A549 (cell line): ENCODE results near the gene IL1RN. TPM values are rescaled to one million over a fixed set of nuclear protein-coding genes. Genes with fewer than 3 reads are reported as not detected.

Experiments
- ATAC-seq, 2 experiments: fragments of 200-7000 bp in 1 of 2; fragments of >200 bp in 1 of 2; cut with Nextera tagmentation in 1 of 2; cut with Tn5 transposase in 1 of 2; 3 replicates each; pipeline versions ENCODE4 v1.8.0 to v1.9.1; 2018 to 2020; ENCODE audit warnings: mild to moderate bottlenecking in 1 of 2, moderate library complexity in 1 of 2
- CTCF ChIA-PET: fragments of 300-600 bp; sonication (Branson Sonifier 250); formaldehyde crosslinking; extraction: SDS; loops from one replicate; lab custom pipeline; 2021; ENCODE audit warnings: antibody characterized with exemption, inconsistent platforms; lab: Yijun Ruan, JAX
- POLR2A ChIA-PET: fragments of 350-600 bp; formaldehyde crosslinking; extraction: SDS; loops from one replicate; lab custom pipeline; 2021; ENCODE audit warnings: antibody characterized with exemption, inconsistent platforms; lab: Yijun Ruan, JAX
- DNase-seq, 2 experiments: peaks; one replicate each; pipeline versions ENCODE4 v3.0.0 to v3.0.0-alpha.2; 2011 to 2016; ENCODE audit warnings: low read depth in 1 of 2, low spot score in 1 of 2
- FAIRE-seq: peaks from 2 replicates; lab custom pipeline; 2011; peaks lifted over from hg19 to GRCh38; lab: Jason Lieb, UNC
- H3K27ac ChIP-seq, 2 experiments: fragments of >200 bp; sonication (Bioruptor Twin); formaldehyde crosslinking; 3 replicates each; pipeline ENCODE4 v1.5.1; 2016 to 2017
- H3K4me1 ChIP-seq: fragments of >200 bp; sonication (Bioruptor Twin); formaldehyde crosslinking; 3 replicates; pipeline ENCODE4 v1.6.1; 2016
- H3K4me2 ChIP-seq: fragments of >200 bp; sonication (Bioruptor Twin); formaldehyde crosslinking; 3 replicates; pipeline ENCODE4 v1.6.1; 2016
- H3K4me3 ChIP-seq: fragments of >200 bp; sonication (Bioruptor Twin); formaldehyde crosslinking; 3 replicates; pipeline ENCODE4 v1.5.1; 2016
- H3K9me3 ChIP-seq: fragments of >200 bp; sonication (Bioruptor Twin); formaldehyde crosslinking; 3 replicates; pipeline ENCODE4 v1.6.1; 2016
- BHLHE40 ChIP-seq: IDR thresholded peaks from 2 replicates; pipeline ENCODE4 v1.6.1; 2012; ENCODE audit warnings: low read depth, low read length, inconsistent platforms
- CBX2 ChIP-seq: fragments of 200-600 bp; sonication (generic); IDR thresholded peaks from 2 replicates; pipeline ENCODE4 v1.6.1; 2016; ENCODE audit warnings: low read depth, mild to moderate bottlenecking, borderline replicate concordance
- CBX8 ChIP-seq: fragments of 200-600 bp; sonication (generic); IDR thresholded peaks from 2 replicates; pipeline ENCODE4 v1.6.1; 2016
- CHD4 ChIP-seq: fragments of 200-600 bp; sonication (generic); IDR thresholded peaks from 2 replicates; pipeline ENCODE4 v1.6.1; 2016; ENCODE audit warnings: antibody characterized with exemption, mild to moderate bottlenecking, borderline replicate concordance
- EHMT2 ChIP-seq: fragments of 200-600 bp; sonication (generic); IDR thresholded peaks from 2 replicates; pipeline ENCODE4 v1.6.1; 2016; ENCODE audit warnings: antibody characterized with exemption, low read depth, mild to moderate bottlenecking, moderate library complexity
- FOSB ChIP-seq: fragments of 250-450 bp; sonication (Bioruptor Pico); IDR thresholded peaks from 2 replicates; pipeline ENCODE4 v1.5.0; 2020; ENCODE audit warnings: mild to moderate bottlenecking, moderate library complexity
- FOSL2 ChIP-seq, 2 experiments: fragments of 450-650 bp in 1 of 2; fragments of >200 bp in 1 of 2; sonication (Bioruptor Twin) in 1 of 2; formaldehyde crosslinking; IDR thresholded peaks; 2 replicates each; pipeline versions ENCODE4 v1.5.0 to v1.6.1; 2016 to 2020; ENCODE audit warnings: mild to moderate bottlenecking in 1 of 2, moderate library complexity in 1 of 2
- HDAC2 ChIP-seq: fragments of 200-600 bp; sonication (generic); IDR thresholded peaks from 2 replicates; pipeline ENCODE4 v1.6.1; 2016
- HES2 ChIP-seq: fragments of >200 bp; sonication (Bioruptor Twin); formaldehyde crosslinking; IDR thresholded peaks from 2 replicates; pipeline ENCODE4 v1.6.1; 2016
- HEYL ChIP-seq: fragments of 250-450 bp; sonication (Bioruptor Pico); IDR thresholded peaks from 2 replicates; pipeline ENCODE4 v1.8.0; 2021; ENCODE audit warnings: mild to moderate bottlenecking, moderate library complexity
- HOXB13 ChIP-seq: fragments of 250-450 bp; sonication (Bioruptor Pico); IDR thresholded peaks from 2 replicates; pipeline ENCODE4 v1.5.0; 2020; ENCODE audit warnings: low read depth, mild to moderate bottlenecking, moderate library complexity
- HOXB5 ChIP-seq: fragments of 250-450 bp; sonication (Bioruptor Pico); IDR thresholded peaks from 2 replicates; pipeline ENCODE4 v1.5.0; 2020; ENCODE audit warnings: mild to moderate bottlenecking, moderate library complexity
- JUN ChIP-seq, 2 experiments: fragments of >200 bp; sonication (Bioruptor Twin); formaldehyde crosslinking; IDR thresholded peaks; 2 replicates in 1 of 2; 3 replicates in 1 of 2; pipeline ENCODE4 v1.6.1; 2016 to 2017
- KDM1A ChIP-seq: fragments of 200-600 bp; sonication (generic); IDR thresholded peaks from 2 replicates; pipeline ENCODE4 v1.6.1; 2016; ENCODE audit warnings: low read depth, mild to moderate bottlenecking
- KDM5A ChIP-seq: fragments of 200-600 bp; sonication (generic); IDR thresholded peaks from 2 replicates; pipeline ENCODE4 v1.6.1; 2016; ENCODE audit warnings: antibody characterized with exemption, mild to moderate bottlenecking
- MYC ChIP-seq: IDR thresholded peaks from 2 replicates; pipeline ENCODE4 v1.6.1; 2012; ENCODE audit warnings: mild to moderate bottlenecking, inconsistent platforms, low read length, improper control_type of control experiment, borderline replicate concordance
- NFE2L2 ChIP-seq: fragments of 150-350 bp; conservative IDR thresholded peaks from 2 replicates; pipeline ENCODE4 v1.6.1; 2014; ENCODE audit warnings: low read length
- NR3C1 ChIP-seq: fragments of >200 bp; sonication (Bioruptor Twin); formaldehyde crosslinking; IDR thresholded peaks from 3 replicates; pipeline ENCODE4 v1.6.1; 2017
- PHF8 ChIP-seq: fragments of 200-600 bp; sonication (generic); IDR thresholded peaks from 2 replicates; pipeline ENCODE4 v1.6.1; 2016; ENCODE audit warnings: low read depth, mild to moderate bottlenecking, antibody characterized with exemption, moderate library complexity, borderline replicate concordance
- POLR2A ChIP-seq: IDR thresholded peaks from 2 replicates; pipeline ENCODE4 v1.6.1; 2012; ENCODE audit warnings: mild to moderate bottlenecking, low read length
- RARB ChIP-seq: fragments of 250-450 bp; sonication (Bioruptor Pico); IDR thresholded peaks from 2 replicates; pipeline ENCODE4 v1.8.0; 2021; ENCODE audit warnings: mild to moderate bottlenecking, moderate library complexity
- SMC3 ChIP-seq: fragments of >200 bp; sonication (Bioruptor Twin); formaldehyde crosslinking; IDR thresholded peaks from 3 replicates; pipeline ENCODE4 v1.6.1; 2018; ENCODE audit warnings: inconsistent platforms
- TFCP2L1 ChIP-seq: fragments of 250-450 bp; sonication (Bioruptor Pico); IDR thresholded peaks from 2 replicates; pipeline ENCODE4 v1.5.0; 2021; ENCODE audit warnings: mild to moderate bottlenecking
- ZFP36 ChIP-seq: fragments of 450-650 bp; IDR thresholded peaks from 2 replicates; pipeline ENCODE4 v1.6.1; 2014; ENCODE audit warnings: borderline replicate concordance; ENCODE audit not compliant: partially characterized antibody
- ZNF302 ChIP-seq: fragments of 250-450 bp; sonication (Bioruptor Pico); IDR thresholded peaks from 2 replicates; pipeline ENCODE4 v1.9.0; 2021; ENCODE audit warnings: inconsistent platforms, mild to moderate bottlenecking, moderate library complexity
- ZSCAN20 ChIP-seq: fragments of 250-450 bp; sonication (Bioruptor Pico); IDR thresholded peaks from 2 replicates; pipeline ENCODE4 v1.8.0; 2022; ENCODE audit warnings: mild to moderate bottlenecking, moderate library complexity
- WGBS: methylation state at CpG from one replicate; pipeline ENCODE4 v1.1.6; 2017; ENCODE audit errors: missing lambda C conversion rate; 5-methylcytosine and 5-hydroxymethylcytosine counted together
- polyA plus RNA-seq, 4 experiments: library from polyadenylated mRNA; depleted of rRNA in 3 of 4; stranded (reverse); fragments of >200 nt; fragmentation: RNase III in 1 of 4; extraction: RNeasy Plus Mini Kit Qiagen cat#74134 plus additional on column Dnase treatment in 1 of 4; gene quantifications; 2 replicates in 3 of 4; 3 replicates in 1 of 4; pipeline ENCODE4 v1.2.3, GENCODE V29; 2011 to 2017
- TF ChIP-seq, protein P1 (sequence below): IDR thresholded peaks from 2 replicates; pipeline ENCODE4 v1.6.1; 2012; ENCODE audit warnings: low read depth, borderline replicate concordance
- TF ChIP-seq, protein P2 (sequence below): fragments of >200 bp; sonication (Bioruptor Twin); formaldehyde crosslinking; IDR thresholded peaks from 3 replicates; pipeline ENCODE4 v1.5.1; 2016

IL1RN gene
- polyA plus RNA-seq, 2 of the 4 experiments (the other 2 are of a cell fraction), result 0.13 TPM; not detected in 1

DNA sequence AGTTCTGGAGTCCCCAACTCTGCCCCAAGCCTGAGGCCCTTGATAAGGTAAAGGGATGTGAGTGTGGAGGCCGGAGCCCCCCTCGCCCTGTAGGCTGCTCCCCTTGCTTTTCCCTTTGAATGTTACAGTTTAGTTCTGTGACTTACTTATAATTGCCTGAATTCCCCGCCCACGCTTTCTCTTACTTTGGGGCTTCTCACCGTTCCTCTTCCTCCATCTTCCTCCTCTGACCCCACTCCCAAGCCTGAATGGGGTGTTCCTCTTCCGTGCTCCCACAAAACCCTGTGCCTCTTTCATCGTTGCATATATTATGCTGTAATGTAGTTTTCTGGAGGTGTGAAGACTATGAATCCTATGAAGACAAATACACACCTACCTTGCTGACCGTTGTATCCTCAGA lies 15.0 kb upstream of the IL1RN start:
- FAIRE-seq, result no peak
- DNase-seq, result no peak
- 53% methylated on average over 8 of the region's 8 CpGs for WGBS
- no peak for ATAC-seq
- no peak overlapping the region for H3K4me3 ChIP-seq
- H3K4me1 ChIP-seq, result no peaks in the 10 kb centered on the region
- no peak overlapping the region for H3K4me2 ChIP-seq
- ChIA-PET CTCF (interaction anchor here (0.9 to 1.7 kb wide), 2 partner anchors 10 to 32 kb away, joined by 3 to 6 read pairs; no protein-coding TSS in a partner anchor), POLR2A (no interaction called here)
- H3K27ac ChIP-seq, result no peak overlapping the region
- no peak for TF ChIP-seq EHMT2
- TF ChIP-seq KDM1A, result no peak
- no peak for TF ChIP-seq KDM5A
- no peak for TF ChIP-seq HES2
- no peak for TF ChIP-seq POLR2A
- TF ChIP-seq CBX2, result no peak
- no peak for TF ChIP-seq FOSB (CRISPR knock-in tag)
- no peak for TF ChIP-seq NR3C1
- H3K9me3 ChIP-seq, result no peaks in the 10 kb centered on the region

DNA sequence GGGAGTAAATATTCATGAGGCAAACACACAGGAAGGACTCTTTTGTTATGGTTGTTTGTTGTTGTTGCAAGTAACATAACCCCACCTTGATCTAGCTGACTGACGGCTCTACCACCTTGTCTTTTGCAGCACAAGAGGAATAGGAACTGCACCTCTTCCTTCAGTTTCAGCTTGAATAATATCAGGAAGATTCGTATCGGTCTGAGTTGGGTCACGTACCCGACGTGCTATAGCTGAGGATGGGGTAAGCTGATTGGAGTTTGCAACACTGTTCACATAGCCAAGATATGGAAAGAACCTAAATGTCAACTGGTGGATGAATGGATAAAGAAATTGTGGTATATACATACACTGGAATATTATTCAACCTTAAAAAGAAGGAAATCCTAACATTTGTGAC lies 14.5 kb upstream of the IL1RN start:
- ChIA-PET POLR2A (no interaction called here), CTCF (interaction anchor here (0.7 to 7.1 kb wide), 4 partner anchors 9 to 277 kb away, joined by 3 to 49 read pairs (median 5); no protein-coding TSS in a partner anchor)
- WGBS, result 69% methylated on average over 6 of the region's 6 CpGs

DNA sequence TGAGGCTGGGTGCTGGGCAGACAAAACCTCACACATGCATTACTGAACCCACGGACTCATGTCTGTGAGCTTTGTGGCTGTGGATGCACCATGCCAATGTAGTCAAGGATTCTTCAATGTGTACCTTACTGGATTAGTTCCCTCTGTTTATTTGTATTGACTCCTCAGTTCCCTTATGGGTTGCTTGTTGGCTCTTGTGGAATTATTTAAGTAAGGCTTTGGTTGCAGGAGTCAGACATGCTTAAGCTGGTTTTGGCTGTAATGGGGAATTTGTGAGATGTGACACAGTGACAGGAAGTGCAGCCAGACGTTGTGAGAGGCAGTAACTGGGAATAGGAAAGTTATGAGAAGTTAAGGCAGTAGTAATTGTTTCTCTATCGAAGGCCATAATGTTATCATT lies 13.6 kb upstream of the IL1RN start:
- Histone ChIP-seq H3K4me3 (no peak overlapping the region), H3K4me1 (no peaks in the 10 kb centered on the region), H3K4me2 (no peak overlapping the region), H3K27ac (no peak overlapping the region), H3K9me3 (no peaks in the 10 kb centered on the region)
- 14% methylated on average over 3 of the region's 3 CpGs for WGBS
- FAIRE-seq, result no peak
- POLR2A ChIA-PET, result no interaction called here
- no peak for DNase-seq
- TF ChIP-seq KDM5A (no peak), FOSL2 (IDR thresholded peaks at IDR 0.05) (no peak), FOSL2 (CRISPR knock-in tag; IDR thresholded peaks at IDR 0.05) (no peak), CHD4 (no peak), HOXB5 (CRISPR knock-in tag) (no peak), RARB (CRISPR knock-in tag) (no peak), TFCP2L1 (CRISPR knock-in tag) (no peak), ZFP36 (no peak), ZSCAN20 (no peak), KDM1A (no peak), MYC (no peak), BHLHE40 (no peak), PHF8 (no peak), CBX8 (no peak), SMC3 (no peak), HDAC2 (no peak), HEYL (CRISPR knock-in tag) (no peak)
- TF ChIP-seq, protein P1, sequence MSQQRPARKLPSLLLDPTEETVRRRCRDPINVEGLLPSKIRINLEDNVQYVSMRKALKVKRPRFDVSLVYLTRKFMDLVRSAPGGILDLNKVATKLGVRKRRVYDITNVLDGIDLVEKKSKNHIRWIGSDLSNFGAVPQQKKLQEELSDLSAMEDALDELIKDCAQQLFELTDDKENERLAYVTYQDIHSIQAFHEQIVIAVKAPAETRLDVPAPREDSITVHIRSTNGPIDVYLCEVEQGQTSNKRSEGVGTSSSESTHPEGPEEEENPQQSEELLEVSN, result no peak
- TF ChIP-seq, protein P2, sequence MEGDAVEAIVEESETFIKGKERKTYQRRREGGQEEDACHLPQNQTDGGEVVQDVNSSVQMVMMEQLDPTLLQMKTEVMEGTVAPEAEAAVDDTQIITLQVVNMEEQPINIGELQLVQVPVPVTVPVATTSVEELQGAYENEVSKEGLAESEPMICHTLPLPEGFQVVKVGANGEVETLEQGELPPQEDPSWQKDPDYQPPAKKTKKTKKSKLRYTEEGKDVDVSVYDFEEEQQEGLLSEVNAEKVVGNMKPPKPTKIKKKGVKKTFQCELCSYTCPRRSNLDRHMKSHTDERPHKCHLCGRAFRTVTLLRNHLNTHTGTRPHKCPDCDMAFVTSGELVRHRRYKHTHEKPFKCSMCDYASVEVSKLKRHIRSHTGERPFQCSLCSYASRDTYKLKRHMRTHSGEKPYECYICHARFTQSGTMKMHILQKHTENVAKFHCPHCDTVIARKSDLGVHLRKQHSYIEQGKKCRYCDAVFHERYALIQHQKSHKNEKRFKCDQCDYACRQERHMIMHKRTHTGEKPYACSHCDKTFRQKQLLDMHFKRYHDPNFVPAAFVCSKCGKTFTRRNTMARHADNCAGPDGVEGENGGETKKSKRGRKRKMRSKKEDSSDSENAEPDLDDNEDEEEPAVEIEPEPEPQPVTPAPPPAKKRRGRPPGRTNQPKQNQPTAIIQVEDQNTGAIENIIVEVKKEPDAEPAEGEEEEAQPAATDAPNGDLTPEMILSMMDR, result no peak
- TF ChIP-seq, all 56 proteins: peak for 0
- CTCF ChIA-PET, result interaction anchor here (0.9 to 7.1 kb wide), 5 partner anchors 8 to 85 kb away, joined by 3 to 49 read pairs (median 5); no protein-coding TSS in a partner anchor
- no peak for ATAC-seq

More for the DNA sequence above, 14.5 kb upstream of the IL1RN start:
- DNase-seq, result no peak
- H3K4me1 ChIP-seq, result no peaks in the 10 kb centered on the region
- no peak overlapping the region for H3K27ac ChIP-seq
- FAIRE-seq, result no peak
- no peak overlapping the region for H3K4me3 ChIP-seq
- no peak for ATAC-seq
- TF ChIP-seq HOXB13 (CRISPR knock-in tag) (no peak), POLR2A (no peak), HDAC2 (no peak), FOSB (CRISPR knock-in tag) (no peak), JUN (IDR thresholded peaks at IDR 0.05) (no peak), HES2 (no peak), EHMT2 (no peak), HEYL (CRISPR knock-in tag) (no peak), ZNF302 (no peak), NFE2L2 (no peak)
- H3K9me3 ChIP-seq, result no peaks in the 10 kb centered on the region
- no peak overlapping the region for H3K4me2 ChIP-seq
